ENCODE data around the gene EPB41L4B.

Gene EPB41L4B

DNA sequence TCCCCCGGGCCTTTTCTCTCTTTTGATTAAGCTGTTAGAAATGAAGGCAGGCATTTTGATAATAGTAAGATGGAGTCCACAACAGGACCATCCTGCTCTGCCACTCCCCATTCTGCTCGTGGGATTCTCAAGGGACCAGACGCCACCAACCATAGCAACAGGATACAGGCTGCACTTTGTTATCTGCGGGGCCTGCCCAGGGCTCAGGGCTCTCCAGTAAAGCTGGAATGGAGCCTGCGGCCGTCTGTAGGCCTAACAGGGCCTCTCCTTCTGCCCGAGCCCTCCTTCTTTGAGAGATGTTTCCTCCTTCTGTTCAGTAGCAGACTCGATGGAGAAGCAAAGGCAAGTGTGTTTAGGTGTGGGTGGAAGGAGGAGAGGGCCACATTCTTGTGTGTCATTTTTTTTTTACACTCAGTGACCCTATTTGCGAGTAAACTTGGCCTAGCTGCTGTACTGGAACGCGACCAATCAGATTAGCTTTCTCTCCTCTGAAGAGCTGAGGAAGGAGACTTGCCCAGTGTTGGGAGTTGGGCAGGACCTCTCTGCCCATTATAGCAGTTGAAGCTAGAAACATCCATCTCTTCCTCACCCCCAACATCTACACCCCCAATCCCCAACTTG lies 8.9 kb upstream of the EPB41L4B start:
- Histone ChIP-seq H3K9ac (ENCODE audit: low read length) (no peak overlapping the region), H2AFZ (ENCODE audit: low read depth, low read length) (no peak overlapping the region), H4K20me1 (ENCODE audit: insufficient read depth, low read length) (no peaks in the 10 kb centered on the region), H3K4me3 (ENCODE audit: low read length) (no peak overlapping the region), H3K36me3 (replicated peaks; ENCODE audit: low read depth, low read length) (no peaks in the 10 kb centered on the region), H3K9me3 (ENCODE audit: insufficient read depth, low read length) (no peaks in the 10 kb centered on the region), H3K4me1 (ENCODE audit: low read length) (peaks cover 7% of the 10 kb centered on the region), H3K4me2 (ENCODE audit: low read length) (no peak overlapping the region), H3K27me3 (ENCODE audit: low read depth, low read length) (no peaks in the 10 kb centered on the region; the same call in 1 of the 2 replicates), H3K27ac (ENCODE audit: low read length) (no peak overlapping the region), H3K79me2 (ENCODE audit: low read length) (no peaks in the 10 kb centered on the region)
- no peak for TF ChIP-seq EZH2phosphoT487 (IDR thresholded peaks at IDR 0.05; ENCODE audit: low read depth)
- TF ChIP-seq, protein P1, sequence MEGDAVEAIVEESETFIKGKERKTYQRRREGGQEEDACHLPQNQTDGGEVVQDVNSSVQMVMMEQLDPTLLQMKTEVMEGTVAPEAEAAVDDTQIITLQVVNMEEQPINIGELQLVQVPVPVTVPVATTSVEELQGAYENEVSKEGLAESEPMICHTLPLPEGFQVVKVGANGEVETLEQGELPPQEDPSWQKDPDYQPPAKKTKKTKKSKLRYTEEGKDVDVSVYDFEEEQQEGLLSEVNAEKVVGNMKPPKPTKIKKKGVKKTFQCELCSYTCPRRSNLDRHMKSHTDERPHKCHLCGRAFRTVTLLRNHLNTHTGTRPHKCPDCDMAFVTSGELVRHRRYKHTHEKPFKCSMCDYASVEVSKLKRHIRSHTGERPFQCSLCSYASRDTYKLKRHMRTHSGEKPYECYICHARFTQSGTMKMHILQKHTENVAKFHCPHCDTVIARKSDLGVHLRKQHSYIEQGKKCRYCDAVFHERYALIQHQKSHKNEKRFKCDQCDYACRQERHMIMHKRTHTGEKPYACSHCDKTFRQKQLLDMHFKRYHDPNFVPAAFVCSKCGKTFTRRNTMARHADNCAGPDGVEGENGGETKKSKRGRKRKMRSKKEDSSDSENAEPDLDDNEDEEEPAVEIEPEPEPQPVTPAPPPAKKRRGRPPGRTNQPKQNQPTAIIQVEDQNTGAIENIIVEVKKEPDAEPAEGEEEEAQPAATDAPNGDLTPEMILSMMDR (IDR thresholded peaks at IDR 0.05; ENCODE audit: low read depth, low read length), result no peak

DNA sequence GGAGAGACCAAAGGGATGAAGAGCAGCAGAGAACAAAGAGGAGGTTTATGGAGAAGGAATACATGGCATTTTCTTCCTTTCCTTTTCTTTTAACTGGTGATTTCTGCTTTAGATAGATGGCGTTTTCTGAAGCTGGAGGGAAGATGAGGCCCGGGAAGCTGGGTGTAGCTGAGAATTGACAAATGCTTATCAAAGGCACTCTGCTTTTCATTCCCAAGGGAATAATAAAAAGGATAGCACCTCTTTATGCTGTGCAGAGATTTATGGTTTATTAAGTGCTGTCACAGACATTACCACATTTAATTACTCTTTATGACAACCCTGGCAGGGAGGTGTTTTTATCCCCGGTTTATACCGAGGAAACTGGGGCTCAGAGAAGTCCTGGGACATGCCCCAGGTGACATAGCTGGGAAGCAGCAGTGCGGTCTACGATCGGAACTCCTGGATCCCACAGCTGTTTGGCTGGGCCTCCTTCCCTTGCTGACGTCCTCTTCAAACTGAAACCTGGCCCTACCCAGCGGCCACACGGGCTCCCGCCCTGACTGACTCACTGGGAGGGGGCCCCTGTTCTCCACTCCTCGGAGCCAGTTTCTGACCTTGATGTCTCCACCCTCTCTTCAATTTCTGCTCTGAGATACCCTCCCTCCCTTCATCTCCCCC lies 8.2 kb upstream of the EPB41L4B start:
- Histone ChIP-seq H3K4me2 (ENCODE audit: low read length) (no peak overlapping the region), H3K27ac (ENCODE audit: low read length) (no peak overlapping the region), H3K79me2 (ENCODE audit: low read length) (no peaks in the 10 kb centered on the region), H2AFZ (ENCODE audit: low read depth, low read length) (no peak overlapping the region), H3K27me3 (ENCODE audit: low read depth, low read length) (no peaks in the 10 kb centered on the region; the same call in 1 of the 2 replicates), H3K9me3 (ENCODE audit: insufficient read depth, low read length) (no peaks in the 10 kb centered on the region), H3K4me3 (ENCODE audit: low read length) (no peak overlapping the region), H3K36me3 (replicated peaks; ENCODE audit: low read depth, low read length) (no peaks in the 10 kb centered on the region), H3K9ac (ENCODE audit: low read length) (no peak overlapping the region), H3K4me1 (ENCODE audit: low read length) (peaks cover 9% of the 10 kb centered on the region), H4K20me1 (ENCODE audit: insufficient read depth, low read length) (no peaks in the 10 kb centered on the region)
- no peak for TF ChIP-seq EZH2phosphoT487 (IDR thresholded peaks at IDR 0.05; ENCODE audit: low read depth)
- TF ChIP-seq, protein P1 (IDR thresholded peaks at IDR 0.05; ENCODE audit: low read depth, low read length), result no peak

DNA sequence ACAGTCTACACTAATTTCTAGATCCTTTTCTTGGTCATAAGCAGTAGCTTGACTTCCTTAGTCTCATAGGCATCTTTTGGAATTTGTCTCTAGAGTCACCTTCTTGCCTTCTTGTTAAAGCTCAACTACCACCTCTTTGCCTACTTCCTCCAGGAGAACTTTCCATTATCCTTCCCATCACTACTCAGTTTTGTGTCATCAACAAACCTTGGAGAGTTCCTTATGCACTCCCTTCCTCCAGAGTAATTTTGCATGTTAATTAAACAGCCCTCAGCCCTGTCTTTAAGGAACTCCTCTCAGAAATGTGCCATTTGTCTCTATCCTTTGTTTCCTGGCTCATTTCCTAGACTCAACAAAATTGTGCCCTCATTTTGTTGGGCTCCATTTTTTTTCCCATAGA lies 4.2 kb upstream of the EPB41L4B start:
- TF ChIP-seq EZH2phosphoT487 (IDR thresholded peaks at IDR 0.05; ENCODE audit: low read depth), result no peak
- Histone ChIP-seq H3K36me3 (replicated peaks; ENCODE audit: low read depth, low read length) (no peaks in the 10 kb centered on the region), H2AFZ (ENCODE audit: low read depth, low read length) (no peak overlapping the region), H3K79me2 (ENCODE audit: low read length) (no peaks in the 10 kb centered on the region; the same call in 1 of the 2 replicates), H3K4me3 (ENCODE audit: low read length) (no peak overlapping the region), H3K9ac (ENCODE audit: low read length) (no peak overlapping the region), H4K20me1 (ENCODE audit: insufficient read depth, low read length) (no peaks in the 10 kb centered on the region), H3K27me3 (ENCODE audit: low read depth, low read length) (no peaks in the 10 kb centered on the region; the same call in 1 of the 2 replicates), H3K4me1 (ENCODE audit: low read length) (peaks cover 15% of the 10 kb centered on the region), H3K9me3 (ENCODE audit: insufficient read depth, low read length) (no peaks in the 10 kb centered on the region), H3K4me2 (ENCODE audit: low read length) (no peak overlapping the region), H3K27ac (ENCODE audit: low read length) (no peak overlapping the region)

DNA sequence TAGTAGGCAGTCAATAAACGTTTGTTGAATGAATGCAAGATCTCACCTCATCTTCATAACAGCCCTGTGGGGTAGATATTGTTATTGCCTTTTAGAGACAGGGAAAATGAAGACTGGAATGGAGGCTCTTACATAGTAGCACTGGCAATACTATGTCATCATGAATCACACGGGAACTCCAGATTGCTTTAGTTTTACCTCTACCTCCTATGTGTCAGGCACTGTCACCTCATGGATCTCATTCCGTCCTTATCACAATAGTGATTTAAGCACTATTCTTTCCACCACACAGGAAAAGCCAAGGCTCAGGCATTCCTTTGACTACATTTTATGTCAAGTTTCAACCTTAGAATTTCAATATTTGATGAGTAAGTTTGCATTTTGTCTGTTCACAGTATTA lies 2.9 kb upstream of the EPB41L4B start:
- H3K27ac ChIP-seq (ENCODE audit: low read length), result no peak overlapping the region
- no peak overlapping the region for H3K4me3 ChIP-seq (ENCODE audit: low read length)
- H3K4me2 ChIP-seq (ENCODE audit: low read length), result no peak overlapping the region
- peaks cover 13% of the 10 kb centered on the region for H3K79me2 ChIP-seq (ENCODE audit: low read length)
- TF ChIP-seq EZH2phosphoT487 (IDR thresholded peaks at IDR 0.05; ENCODE audit: low read depth), result no peak
- TF ChIP-seq, protein P1 (IDR thresholded peaks at IDR 0.05; ENCODE audit: low read depth, low read length), result no peak
- H4K20me1 ChIP-seq (ENCODE audit: insufficient read depth, low read length), result 0 out of 2 replicates have a peak, but pooled peaks cover 3% of the 10 kb centered on the region
- no peak overlapping the region for H3K9ac ChIP-seq (ENCODE audit: low read length)
- H3K27me3 ChIP-seq (ENCODE audit: low read depth, low read length), result peaks cover 3% of the 10 kb centered on the region; the same call in 1 of the 2 replicates
- no peak overlapping the region for H2AFZ ChIP-seq (ENCODE audit: low read depth, low read length)
- H3K4me1 ChIP-seq (ENCODE audit: low read length), result peaks cover 22% of the 10 kb centered on the region
- no peaks in the 10 kb centered on the region for H3K9me3 ChIP-seq (ENCODE audit: insufficient read depth, low read length)
- H3K36me3 ChIP-seq (replicated peaks; ENCODE audit: low read depth, low read length), result no peaks in the 10 kb centered on the region
